SK-N-SH treated with all-trans-retinoic acid at 6 μM for 48 hours (cell line): ENCODE measurements around the gene DDX25.

Experiments
- ARNTL ChIP-seq: fragments of 450-650 bp; formaldehyde crosslinking; IDR thresholded peaks from 2 replicates; pipeline ENCODE4 v1.5.0; 2020; ENCODE audit warnings: low read depth, mild to moderate bottlenecking, moderate library complexity, borderline replicate concordance
- BACH2 ChIP-seq: fragments of 250-450 bp; sonication (Bioruptor Pico); IDR thresholded peaks from 2 replicates; pipeline ENCODE4 v1.9.0; 2021; ENCODE audit warnings: mild to moderate bottlenecking, borderline replicate concordance
- CSDC2 ChIP-seq: fragments of 250-450 bp; sonication (Bioruptor Pico); IDR thresholded peaks from 2 replicates; pipeline ENCODE4 v1.5.0; 2020; ENCODE audit warnings: mild to moderate bottlenecking, moderate library complexity
- ESRRG ChIP-seq: fragments of 250-450 bp; sonication (Bioruptor Pico); IDR thresholded peaks from 2 replicates; pipeline ENCODE4 v1.6.1; 2021; ENCODE audit warnings: mild to moderate bottlenecking
- ISL1 ChIP-seq: fragments of 250-450 bp; sonication (Bioruptor Pico); IDR thresholded peaks from 2 replicates; pipeline ENCODE4 v2.1.2; 2022; ENCODE audit warnings: mild to moderate bottlenecking, moderate library complexity
- RARB ChIP-seq: fragments of 250-450 bp; sonication (Bioruptor Pico); IDR thresholded peaks from 2 replicates; pipeline ENCODE4 v1.8.0; 2021; ENCODE audit warnings: mild to moderate bottlenecking, moderate library complexity
- SNAI2 ChIP-seq: fragments of 250-450 bp; sonication (Bioruptor Pico); IDR thresholded peaks from 2 replicates; pipeline ENCODE4 v1.5.0; 2020; ENCODE audit warnings: mild to moderate bottlenecking, moderate library complexity
- TCF4 ChIP-seq: fragments of 250-450 bp; sonication (Bioruptor Pico); IDR thresholded peaks from 2 replicates; pipeline ENCODE4 v1.8.0; 2021; ENCODE audit warnings: mild to moderate bottlenecking, moderate library complexity, borderline replicate concordance
- ZC3H10 ChIP-seq: fragments of 250-450 bp; sonication (Bioruptor Pico); IDR thresholded peaks from 2 replicates; pipeline ENCODE4 v1.5.1; 2021; ENCODE audit warnings: mild to moderate bottlenecking, moderate library complexity
- ZNF70 ChIP-seq: fragments of 450-650 bp; formaldehyde crosslinking; IDR thresholded peaks from 2 replicates; pipeline ENCODE4 v1.5.0; 2020; ENCODE audit warnings: mild to moderate bottlenecking, moderate library complexity
- TF ChIP-seq, protein P1 (sequence below): fragments of 250-450 bp; sonication (Bioruptor Pico); IDR thresholded peaks from 2 replicates; pipeline ENCODE4 v1.5.0; 2020; ENCODE audit warnings: mild to moderate bottlenecking, moderate library complexity
- TF ChIP-seq, protein P2 (sequence below): fragments of 250-450 bp; sonication (Bioruptor Pico); IDR thresholded peaks from 2 replicates; pipeline ENCODE4 v1.8.0; 2020; ENCODE audit warnings: mild to moderate bottlenecking, moderate library complexity, borderline replicate concordance
- TF ChIP-seq, protein P3 (sequence below): fragments of 250-450 bp; sonication (Bioruptor Pico); IDR thresholded peaks from 2 replicates; pipeline ENCODE4 v1.5.1; 2020; ENCODE audit warnings: low read depth, mild to moderate bottlenecking, moderate library complexity

DNA sequence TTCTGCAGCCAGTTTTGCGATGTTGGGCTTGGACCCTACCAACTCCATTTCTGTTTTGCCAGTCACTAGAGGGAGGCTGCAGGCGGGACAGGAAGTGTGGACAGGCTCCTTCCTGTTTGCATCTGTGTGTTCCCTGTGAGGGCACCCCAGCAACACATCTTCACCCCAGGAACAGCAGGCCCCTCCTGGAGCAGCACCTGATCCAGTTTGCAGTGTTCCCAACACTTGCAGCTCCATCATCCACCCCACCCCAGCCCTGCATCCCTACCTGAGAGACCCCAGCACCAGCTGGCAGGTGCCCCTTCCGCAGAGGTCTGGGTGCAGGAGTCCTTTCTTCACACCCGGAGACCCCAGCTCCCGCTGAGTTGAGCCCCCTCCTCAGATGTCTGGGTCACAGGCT is 34.1 kb downstream of the DDX25 start:
- TF ChIP-seq TCF4: no peak
- TF ChIP-seq, protein P1, sequence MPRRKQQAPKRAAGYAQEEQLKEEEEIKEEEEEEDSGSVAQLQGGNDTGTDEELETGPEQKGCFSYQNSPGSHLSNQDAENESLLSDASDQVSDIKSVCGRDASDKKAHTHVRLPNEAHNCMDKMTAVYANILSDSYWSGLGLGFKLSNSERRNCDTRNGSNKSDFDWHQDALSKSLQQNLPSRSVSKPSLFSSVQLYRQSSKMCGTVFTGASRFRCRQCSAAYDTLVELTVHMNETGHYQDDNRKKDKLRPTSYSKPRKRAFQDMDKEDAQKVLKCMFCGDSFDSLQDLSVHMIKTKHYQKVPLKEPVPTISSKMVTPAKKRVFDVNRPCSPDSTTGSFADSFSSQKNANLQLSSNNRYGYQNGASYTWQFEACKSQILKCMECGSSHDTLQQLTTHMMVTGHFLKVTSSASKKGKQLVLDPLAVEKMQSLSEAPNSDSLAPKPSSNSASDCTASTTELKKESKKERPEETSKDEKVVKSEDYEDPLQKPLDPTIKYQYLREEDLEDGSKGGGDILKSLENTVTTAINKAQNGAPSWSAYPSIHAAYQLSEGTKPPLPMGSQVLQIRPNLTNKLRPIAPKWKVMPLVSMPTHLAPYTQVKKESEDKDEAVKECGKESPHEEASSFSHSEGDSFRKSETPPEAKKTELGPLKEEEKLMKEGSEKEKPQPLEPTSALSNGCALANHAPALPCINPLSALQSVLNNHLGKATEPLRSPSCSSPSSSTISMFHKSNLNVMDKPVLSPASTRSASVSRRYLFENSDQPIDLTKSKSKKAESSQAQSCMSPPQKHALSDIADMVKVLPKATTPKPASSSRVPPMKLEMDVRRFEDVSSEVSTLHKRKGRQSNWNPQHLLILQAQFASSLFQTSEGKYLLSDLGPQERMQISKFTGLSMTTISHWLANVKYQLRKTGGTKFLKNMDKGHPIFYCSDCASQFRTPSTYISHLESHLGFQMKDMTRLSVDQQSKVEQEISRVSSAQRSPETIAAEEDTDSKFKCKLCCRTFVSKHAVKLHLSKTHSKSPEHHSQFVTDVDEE (CRISPR knock-in tag): no peak
- no peak for TF ChIP-seq ZNF70
- TF ChIP-seq ISL1: no peak
- TF ChIP-seq, protein P2, sequence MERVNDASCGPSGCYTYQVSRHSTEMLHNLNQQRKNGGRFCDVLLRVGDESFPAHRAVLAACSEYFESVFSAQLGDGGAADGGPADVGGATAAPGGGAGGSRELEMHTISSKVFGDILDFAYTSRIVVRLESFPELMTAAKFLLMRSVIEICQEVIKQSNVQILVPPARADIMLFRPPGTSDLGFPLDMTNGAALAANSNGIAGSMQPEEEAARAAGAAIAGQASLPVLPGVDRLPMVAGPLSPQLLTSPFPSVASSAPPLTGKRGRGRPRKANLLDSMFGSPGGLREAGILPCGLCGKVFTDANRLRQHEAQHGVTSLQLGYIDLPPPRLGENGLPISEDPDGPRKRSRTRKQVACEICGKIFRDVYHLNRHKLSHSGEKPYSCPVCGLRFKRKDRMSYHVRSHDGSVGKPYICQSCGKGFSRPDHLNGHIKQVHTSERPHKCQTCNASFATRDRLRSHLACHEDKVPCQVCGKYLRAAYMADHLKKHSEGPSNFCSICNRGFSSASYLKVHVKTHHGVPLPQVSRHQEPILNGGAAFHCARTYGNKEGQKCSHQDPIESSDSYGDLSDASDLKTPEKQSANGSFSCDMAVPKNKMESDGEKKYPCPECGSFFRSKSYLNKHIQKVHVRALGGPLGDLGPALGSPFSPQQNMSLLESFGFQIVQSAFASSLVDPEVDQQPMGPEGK: no peak
- TF ChIP-seq RARB (CRISPR knock-in tag): no peak
- TF ChIP-seq CSDC2: no peak
- TF ChIP-seq BACH2 (CRISPR knock-in tag): no peak
- no peak for TF ChIP-seq SNAI2
- no peak for TF ChIP-seq ZC3H10 (CRISPR knock-in tag)
- TF ChIP-seq ARNTL (CRISPR knock-in tag): no peak
- TF ChIP-seq, protein P3, sequence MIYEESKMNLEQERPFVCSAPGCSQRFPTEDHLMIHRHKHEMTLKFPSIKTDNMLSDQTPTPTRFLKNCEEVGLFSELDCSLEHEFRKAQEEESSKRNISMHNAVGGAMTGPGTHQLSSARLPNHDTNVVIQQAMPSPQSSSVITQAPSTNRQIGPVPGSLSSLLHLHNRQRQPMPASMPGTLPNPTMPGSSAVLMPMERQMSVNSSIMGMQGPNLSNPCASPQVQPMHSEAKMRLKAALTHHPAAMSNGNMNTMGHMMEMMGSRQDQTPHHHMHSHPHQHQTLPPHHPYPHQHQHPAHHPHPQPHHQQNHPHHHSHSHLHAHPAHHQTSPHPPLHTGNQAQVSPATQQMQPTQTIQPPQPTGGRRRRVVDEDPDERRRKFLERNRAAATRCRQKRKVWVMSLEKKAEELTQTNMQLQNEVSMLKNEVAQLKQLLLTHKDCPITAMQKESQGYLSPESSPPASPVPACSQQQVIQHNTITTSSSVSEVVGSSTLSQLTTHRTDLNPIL (CRISPR knock-in tag): no peak
- no peak for TF ChIP-seq ESRRG (CRISPR knock-in tag)
